WERI-Rb-1 (cell line): ENCODE data around the gene UBXN7.
"Not testable (repeated sequence)": the region's sequence is repeated elsewhere in the genome, so short reads cannot be mapped to it uniquely, and the experiment has no call there.

Experiments
- DNase-seq: peaks from one replicate; pipeline ENCODE4 v3.0.0-alpha.2; 2020
- H3K27ac ChIP-seq: fragments of 250-450 bp; sonication (Bioruptor Pico); 2 replicates; pipeline ENCODE4 v1.5.1; 2020; ENCODE audit warnings: mild to moderate bottlenecking, moderate library complexity
- H3K27me3 ChIP-seq: fragments of 250-450 bp; sonication (Bioruptor Pico); 2 replicates; pipeline ENCODE4 v1.5.1; 2021; ENCODE audit warnings: mild to moderate bottlenecking, low read depth, moderate library complexity; ENCODE audit not compliant: insufficient read depth, severe bottlenecking
- H3K36me3 ChIP-seq: fragments of 250-450 bp; sonication (Bioruptor Pico); 2 replicates; pipeline ENCODE4 v1.5.1; 2020; ENCODE audit warnings: mild to moderate bottlenecking, moderate library complexity
- H3K4me3 ChIP-seq: 2 replicates; pipeline ENCODE4 v1.5.1; 2011; ENCODE audit warnings: low read depth, mild to moderate bottlenecking, control low read depth, low read length
- H3K9me3 ChIP-seq: fragments of 250-450 bp; sonication (Bioruptor Pico); 2 replicates; pipeline ENCODE4 v1.5.1; 2021; ENCODE audit warnings: mild to moderate bottlenecking, moderate library complexity; ENCODE audit not compliant: severe bottlenecking
- CTCF ChIP-seq: IDR thresholded peaks from 2 replicates; pipeline ENCODE4 v1.5.1; 2011; ENCODE audit warnings: low read depth, mild to moderate bottlenecking, control low read depth, inconsistent platforms, low read length

Gene UBXN7

GRCh38 chr3:196323016-196323415 is 109.2 kb downstream of the UBXN7 start:
- DNase-seq: no peak
- no peak for TF ChIP-seq CTCF
- no peaks in the 10 kb centered on the region for H3K9me3 ChIP-seq
- no peak overlapping the region for H3K27ac ChIP-seq
- H3K27me3 ChIP-seq: no peaks in the 10 kb centered on the region
- no peak overlapping the region for H3K4me3 ChIP-seq
- H3K36me3 ChIP-seq: no peaks in the 10 kb centered on the region

- no peaks in the 10 kb centered on the region for H3K9me3 ChIP-seq
- no peak overlapping the region for H3K27ac ChIP-seq
- no peak for DNase-seq
- TF ChIP-seq CTCF: no peak
- H3K27me3 ChIP-seq: no peaks in the 10 kb centered on the region
- no peaks in the 10 kb centered on the region for H3K36me3 ChIP-seq
- no peak overlapping the region for H3K4me3 ChIP-seq
Measured at GRCh38 chr3:196321162-196321561, 111.1 kb downstream of the UBXN7 start.

- Histone ChIP-seq H3K27ac (no peak overlapping the region), H3K27me3 (no peaks in the 10 kb centered on the region), H3K36me3 (no peaks in the 10 kb centered on the region), H3K9me3 (no peaks in the 10 kb centered on the region), H3K4me3 (no peak overlapping the region)
- no peak for TF ChIP-seq CTCF
- no peak for DNase-seq
Measured at GRCh38 chr3:196320137-196320536, 112.1 kb downstream of the UBXN7 start.

GRCh38 chr3:196317687-196318467 is 114.3 kb downstream of the UBXN7 start, which contains the start of gene DYNLT2B:
TSS of gene DYNLT2B (minus strand) at chr3:196318240. CDS start at chr3:196318152, 88 bp downstream.
- no peaks in the 10 kb centered on the region for H3K27me3 ChIP-seq
- peak within 1 kb of the TSS; percentile 63 for H3K4me3 ChIP-seq
- peak; percentile 80 for DNase-seq
- peak within 1 kb of the TSS; percentile 94 for H3K27ac ChIP-seq
- no peak for TF ChIP-seq CTCF
- H3K36me3 ChIP-seq: no peaks in the 10 kb centered on the region
- H3K9me3 ChIP-seq: no peaks in the 10 kb centered on the region

- not testable (repeated sequence) for H3K27me3 ChIP-seq, DNase-seq, H3K36me3 ChIP-seq, H3K9me3 ChIP-seq
- Histone ChIP-seq H3K27ac (peak overlapping the region; percentile 94), H3K4me3 (peak overlapping the region; percentile 63)
Measured at GRCh38 chr3:196316799-196317686, 115.2 kb downstream of the UBXN7 start.

- TF ChIP-seq CTCF: no peak
- Histone ChIP-seq H3K9me3 (no peaks in the 10 kb centered on the region), H3K36me3 (no peaks in the 10 kb centered on the region), H3K27ac (no peak overlapping the region), H3K4me3 (no peak overlapping the region), H3K27me3 (no peaks in the 10 kb centered on the region)
- no peak for DNase-seq
Measured at GRCh38 chr3:196315821-196316220, 116.4 kb downstream of the UBXN7 start.
